ENCODE data around the gene DCAF6.

DCAF6 gene

GRCh38 chr1:168085401-168085872 lies 149.0 kb downstream of the DCAF6 start:
- TF ChIP-seq CTCF (conservative IDR thresholded peaks at IDR 0.05) = no peak
- no peak overlapping the region for H3K27ac ChIP-seq

- no peak for TF ChIP-seq CTCF (conservative IDR thresholded peaks at IDR 0.05)
- no peak overlapping the region for H3K27ac ChIP-seq
These were observed 150.0 kb downstream of the DCAF6 start for GRCh38 chr1:168086438-168086837.

GRCh38 chr1:168087696-168088095 lies 151.2 kb downstream of the DCAF6 start:
- no peak for TF ChIP-seq CTCF (conservative IDR thresholded peaks at IDR 0.05)
- H3K27ac ChIP-seq = no peak overlapping the region

- H3K27ac ChIP-seq = no peak overlapping the region
- no peak for TF ChIP-seq CTCF (conservative IDR thresholded peaks at IDR 0.05)
These were observed 152.2 kb downstream of the DCAF6 start for GRCh38 chr1:168088511-168089325.

GRCh38 chr1:168089326-168089978 lies 153.0 kb downstream of the DCAF6 start:
- H3K27ac ChIP-seq = no peak overlapping the region
- no peak for TF ChIP-seq CTCF (conservative IDR thresholded peaks at IDR 0.05)

GRCh38 chr1:168089979-168090337 lies 153.5 kb downstream of the DCAF6 start:
- TF ChIP-seq CTCF (conservative IDR thresholded peaks at IDR 0.05) = no peak
- no peak overlapping the region for H3K27ac ChIP-seq

- no peak for TF ChIP-seq CTCF (conservative IDR thresholded peaks at IDR 0.05)
- no peak overlapping the region for H3K27ac ChIP-seq
These were observed 153.9 kb downstream of the DCAF6 start for GRCh38 chr1:168090395-168090794.

Data from VCaP (cell line).